GM08714 (cell line): ENCODE results near the gene AMZ1.

Source experiments
- H3K4me3 ChIP-seq: fragments of 200-500 bp; sonication (Bioruptor generic); 2 replicates; pipeline ENCODE4 v1.5.1; 2014; ENCODE audit warnings: mild to moderate bottlenecking, low read length, inconsistent platforms
- ZNF274 ChIP-seq: IDR thresholded peaks from 2 replicates; pipeline ENCODE4 v1.6.1; 2012; ENCODE audit warnings: mild to moderate bottlenecking, low read depth, low read length

AMZ1 gene

GRCh38 chr7:2646680-2647571 lies 41.1 kb upstream of the AMZ1 start:
- TF ChIP-seq ZNF274, result no peak
- no peak overlapping the region for H3K4me3 ChIP-seq

- no peak overlapping the region for H3K4me3 ChIP-seq
- no peak for TF ChIP-seq ZNF274
Observed at GRCh38 chr7:2647594-2648172, 40.3 kb upstream of the AMZ1 start.

- TF ChIP-seq ZNF274, result no peak
- no peak overlapping the region for H3K4me3 ChIP-seq
Observed at GRCh38 chr7:2649139-2649838, 38.7 kb upstream of the AMZ1 start.

- no peak for TF ChIP-seq ZNF274
- no peak overlapping the region for H3K4me3 ChIP-seq
Observed at GRCh38 chr7:2649991-2650390, 38.0 kb upstream of the AMZ1 start.

GRCh38 chr7:2650451-2650850 lies 37.6 kb upstream of the AMZ1 start:
- H3K4me3 ChIP-seq, result no peak overlapping the region
- no peak for TF ChIP-seq ZNF274

GRCh38 chr7:2651336-2651735 lies 36.7 kb upstream of the AMZ1 start:
- no peak overlapping the region for H3K4me3 ChIP-seq
- TF ChIP-seq ZNF274, result no peak

- no peak for TF ChIP-seq ZNF274
- no peak overlapping the region for H3K4me3 ChIP-seq
Observed at GRCh38 chr7:2651847-2652735, 35.9 kb upstream of the AMZ1 start.

- no peak for TF ChIP-seq ZNF274
- no peak overlapping the region for H3K4me3 ChIP-seq
Observed at GRCh38 chr7:2652736-2653060, 35.3 kb upstream of the AMZ1 start.

- TF ChIP-seq ZNF274, result no peak
- H3K4me3 ChIP-seq, result no peak overlapping the region
Observed at GRCh38 chr7:2654059-2654458, 33.9 kb upstream of the AMZ1 start.

GRCh38 chr7:2655870-2656614 lies 32.0 kb upstream of the AMZ1 start:
- no peak for TF ChIP-seq ZNF274
- no peak overlapping the region for H3K4me3 ChIP-seq

GRCh38 chr7:2657208-2657607 lies 30.8 kb upstream of the AMZ1 start:
- no peak overlapping the region for H3K4me3 ChIP-seq
- TF ChIP-seq ZNF274, result no peak

GRCh38 chr7:2657920-2658671 lies 29.9 kb upstream of the AMZ1 start:
- TF ChIP-seq ZNF274, result no peak
- H3K4me3 ChIP-seq, result no peak overlapping the region

GRCh38 chr7:2658941-2659340 lies 29.1 kb upstream of the AMZ1 start:
- no peak for TF ChIP-seq ZNF274

More at GRCh38 chr7:2658941-2659340, 29.1 kb upstream of the AMZ1 start:
- no peak overlapping the region for H3K4me3 ChIP-seq
